Measurements from ENCODE around the gene NOL4L.

- TF ChIP-seq CTCF (IDR thresholded peaks at IDR 0.05; ENCODE audit: poor library complexity): no peak
- no peak for TF ChIP-seq EZH2 (IDR thresholded peaks at IDR 0.05; ENCODE audit: borderline replicate concordance)
These were observed 166.8 kb downstream of the NOL4L start for GRCh38 chr20:32418376-32418775.
